Measurements from ENCODE around the gene DAPP1.

- TF ChIP-seq, protein P1, sequence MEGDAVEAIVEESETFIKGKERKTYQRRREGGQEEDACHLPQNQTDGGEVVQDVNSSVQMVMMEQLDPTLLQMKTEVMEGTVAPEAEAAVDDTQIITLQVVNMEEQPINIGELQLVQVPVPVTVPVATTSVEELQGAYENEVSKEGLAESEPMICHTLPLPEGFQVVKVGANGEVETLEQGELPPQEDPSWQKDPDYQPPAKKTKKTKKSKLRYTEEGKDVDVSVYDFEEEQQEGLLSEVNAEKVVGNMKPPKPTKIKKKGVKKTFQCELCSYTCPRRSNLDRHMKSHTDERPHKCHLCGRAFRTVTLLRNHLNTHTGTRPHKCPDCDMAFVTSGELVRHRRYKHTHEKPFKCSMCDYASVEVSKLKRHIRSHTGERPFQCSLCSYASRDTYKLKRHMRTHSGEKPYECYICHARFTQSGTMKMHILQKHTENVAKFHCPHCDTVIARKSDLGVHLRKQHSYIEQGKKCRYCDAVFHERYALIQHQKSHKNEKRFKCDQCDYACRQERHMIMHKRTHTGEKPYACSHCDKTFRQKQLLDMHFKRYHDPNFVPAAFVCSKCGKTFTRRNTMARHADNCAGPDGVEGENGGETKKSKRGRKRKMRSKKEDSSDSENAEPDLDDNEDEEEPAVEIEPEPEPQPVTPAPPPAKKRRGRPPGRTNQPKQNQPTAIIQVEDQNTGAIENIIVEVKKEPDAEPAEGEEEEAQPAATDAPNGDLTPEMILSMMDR (conservative IDR thresholded peaks at IDR 0.05 in 1 of 2, IDR thresholded peaks at IDR 0.05 in 1 of 2; ENCODE audit: low read depth in 1 of 2, low read length in 2 of 2): no peak
- TF ChIP-seq EZH2 (IDR thresholded peaks at IDR 0.05; ENCODE audit: low read length, missing control alignments): no peak
Measured at GRCh38 chr4:99809326-99809725, 7.3 kb upstream of the DAPP1 start.

All from fibroblast of lung (primary cell).